Measurements from ENCODE around the gene ATL2. TPM values are rescaled to one million over a fixed set of nuclear protein-coding genes. Genes with fewer than 3 reads are reported as not detected.
"Not testable (repeated sequence)": the region's sequence is repeated elsewhere in the genome, so short reads cannot be mapped to it uniquely, and the experiment has no call there.

The ATL2 gene
- total RNA-seq, 3 donors from 2014 or later: 56.9 to 63.9 (median 60.2) TPM

DNA sequence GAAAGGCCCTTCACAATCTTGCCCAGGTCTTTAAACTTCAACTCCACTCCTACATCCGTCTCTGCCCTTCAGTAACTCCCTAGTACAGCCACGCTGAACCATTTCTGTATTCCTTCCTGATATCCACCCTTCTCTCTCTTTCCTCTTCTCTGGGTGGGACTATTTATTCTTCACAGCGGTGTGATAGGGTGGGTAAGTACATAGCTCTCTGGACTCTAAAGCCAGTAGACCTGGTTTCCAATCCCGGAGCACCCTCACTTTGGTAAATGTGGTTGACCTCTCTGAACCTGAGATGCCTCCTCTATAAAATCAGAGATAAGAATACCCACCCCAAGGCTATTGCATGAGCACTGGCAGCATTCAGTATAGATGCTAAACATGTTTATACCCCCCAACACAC lies 86.7 kb downstream of the ATL2 start:
- DNase-seq: no peak
- H3K4me1 Mint-ChIP-seq (ENCODE audit: low read depth): no peaks in the 10 kb centered on the region
- no peaks in the 10 kb centered on the region for H3K9me3 Mint-ChIP-seq
- H3K36me3 Mint-ChIP-seq (ENCODE audit: insufficient read depth): no peaks in the 10 kb centered on the region
- no peak overlapping the region for H3K4me3 Mint-ChIP-seq
- peaks cover 22% of the 10 kb centered on the region for H3K27me3 Mint-ChIP-seq (ENCODE audit: low read depth)
- ATAC-seq: no peak

- H3K4me1 Mint-ChIP-seq (ENCODE audit: low read depth): peaks cover 4% of the 10 kb centered on the region
- no peaks in the 10 kb centered on the region for H3K36me3 Mint-ChIP-seq (ENCODE audit: insufficient read depth)
- no peaks in the 10 kb centered on the region for H3K9me3 Mint-ChIP-seq
- DNase-seq (no peak), ATAC-seq (no peak)
- no peak overlapping the region for H3K4me3 Mint-ChIP-seq
- H3K27me3 Mint-ChIP-seq (ENCODE audit: low read depth): peaks cover 28% of the 10 kb centered on the region
Measured at GRCh38 chr2:38284971-38285370, 92.1 kb downstream of the ATL2 start.

DNA sequence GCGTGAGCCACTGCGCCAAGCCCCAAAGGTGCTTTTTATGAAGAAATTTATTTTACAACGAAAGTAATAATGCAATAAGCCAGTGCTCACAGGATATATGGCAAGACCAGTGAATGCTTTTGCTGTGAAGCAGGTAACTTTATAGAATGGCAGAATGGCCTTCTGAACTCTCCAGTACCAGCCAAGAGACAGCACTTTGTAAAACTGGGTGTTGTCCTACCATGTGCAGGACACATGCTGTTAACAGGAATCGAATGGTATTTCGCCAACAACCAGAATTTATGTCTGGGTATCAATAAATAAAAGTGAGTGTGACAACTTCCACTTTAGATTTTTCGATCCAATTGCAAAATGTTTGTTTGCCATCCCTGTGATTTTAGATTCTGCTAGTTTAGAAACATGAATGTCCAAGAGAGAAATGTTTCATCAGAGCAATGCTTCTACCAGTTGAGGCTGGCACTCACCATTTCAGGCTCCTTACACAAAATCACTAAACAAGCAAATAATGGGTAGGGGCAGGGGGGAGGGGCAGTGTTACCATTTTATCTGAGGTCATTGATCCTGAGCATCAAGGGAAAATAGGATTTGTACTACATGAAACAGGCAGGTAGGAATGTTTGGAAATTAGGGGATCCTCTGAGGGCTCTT lies 95.9 kb downstream of the ATL2 start:
- H3K4me1 Mint-ChIP-seq (ENCODE audit: low read depth): peaks cover 4% of the 10 kb centered on the region
- no peaks in the 10 kb centered on the region for H3K36me3 Mint-ChIP-seq (ENCODE audit: insufficient read depth)
- no peak overlapping the region for H3K4me3 Mint-ChIP-seq
- H3K27me3 Mint-ChIP-seq (ENCODE audit: low read depth): peaks cover 11% of the 10 kb centered on the region
- no peak for ATAC-seq
- H3K9me3 Mint-ChIP-seq: no peaks in the 10 kb centered on the region
- DNase-seq: no peak

DNA sequence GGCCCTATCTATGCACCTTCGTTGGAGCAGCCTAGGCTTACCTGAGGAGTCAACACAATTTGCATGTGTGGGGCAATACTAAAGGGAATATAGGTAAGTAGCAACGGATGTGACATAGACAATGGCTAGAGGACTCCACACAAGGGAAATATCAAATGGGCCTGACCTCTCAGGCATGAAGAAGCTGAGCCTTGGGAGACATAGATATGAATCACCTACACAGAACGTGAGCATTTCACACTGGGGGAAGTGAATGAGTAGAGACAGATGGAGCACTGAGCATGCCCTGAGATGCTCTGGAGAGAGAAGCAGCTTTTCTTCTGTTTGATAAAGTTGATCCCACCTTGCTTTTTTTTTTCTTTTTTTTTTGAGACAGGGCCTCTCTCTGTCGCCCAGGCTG lies 97.9 kb downstream of the ATL2 start:
- Mint-ChIP-seq H3K4me3 (no peak overlapping the region), H3K4me1 (ENCODE audit: low read depth) (no peaks in the 10 kb centered on the region), H3K27me3 (ENCODE audit: low read depth) (peaks cover 8% of the 10 kb centered on the region), H3K36me3 (ENCODE audit: insufficient read depth) (no peaks in the 10 kb centered on the region), H3K9me3 (no peaks in the 10 kb centered on the region)
- no peak for DNase-seq
- no peak for ATAC-seq

DNA sequence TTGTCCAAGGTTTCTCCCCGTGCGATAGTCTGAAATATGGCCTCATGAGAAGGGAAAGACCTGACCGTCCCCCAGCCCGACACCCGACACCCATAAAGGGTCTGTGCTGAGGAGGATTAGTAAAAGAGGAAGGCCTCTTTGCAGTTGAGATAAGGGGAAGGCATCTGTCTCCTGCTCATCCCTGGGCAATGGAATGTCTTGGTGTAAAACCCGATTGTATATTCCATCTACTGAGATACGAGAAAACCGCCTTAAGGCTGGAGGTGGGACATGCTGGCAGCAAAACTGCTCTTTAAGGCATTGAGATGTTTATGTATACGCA lies 99.0 kb downstream of the ATL2 start:
- not testable (repeated sequence) for H3K4me3 Mint-ChIP-seq; H3K27me3 Mint-ChIP-seq (ENCODE audit: low read depth); H3K4me1 Mint-ChIP-seq (ENCODE audit: low read depth); DNase-seq; H3K36me3 Mint-ChIP-seq (ENCODE audit: insufficient read depth); H3K9me3 Mint-ChIP-seq; ATAC-seq

- DNase-seq (no peak), ATAC-seq (no peak)
- H3K27me3 Mint-ChIP-seq (ENCODE audit: low read depth): no peaks in the 10 kb centered on the region
- H3K4me1 Mint-ChIP-seq (ENCODE audit: low read depth): no peaks in the 10 kb centered on the region
- H3K36me3 Mint-ChIP-seq (ENCODE audit: insufficient read depth): no peaks in the 10 kb centered on the region
- H3K9me3 Mint-ChIP-seq: no peaks in the 10 kb centered on the region
- no peak overlapping the region for H3K4me3 Mint-ChIP-seq
Measured at GRCh38 chr2:38277245-38278116, 99.6 kb downstream of the ATL2 start.

- ATAC-seq: peak; percentile 52 to 55
- peaks cover 2% of the 10 kb centered on the region for H3K27me3 Mint-ChIP-seq (ENCODE audit: low read depth)
- H3K4me1 Mint-ChIP-seq (ENCODE audit: low read depth): no peaks in the 10 kb centered on the region
- DNase-seq: no peak
- H3K9me3 Mint-ChIP-seq: no peaks in the 10 kb centered on the region
- no peak overlapping the region for H3K4me3 Mint-ChIP-seq
- H3K36me3 Mint-ChIP-seq (ENCODE audit: insufficient read depth): no peaks in the 10 kb centered on the region
Measured at GRCh38 chr2:38274286-38275276, 102.5 kb downstream of the ATL2 start.

DNA sequence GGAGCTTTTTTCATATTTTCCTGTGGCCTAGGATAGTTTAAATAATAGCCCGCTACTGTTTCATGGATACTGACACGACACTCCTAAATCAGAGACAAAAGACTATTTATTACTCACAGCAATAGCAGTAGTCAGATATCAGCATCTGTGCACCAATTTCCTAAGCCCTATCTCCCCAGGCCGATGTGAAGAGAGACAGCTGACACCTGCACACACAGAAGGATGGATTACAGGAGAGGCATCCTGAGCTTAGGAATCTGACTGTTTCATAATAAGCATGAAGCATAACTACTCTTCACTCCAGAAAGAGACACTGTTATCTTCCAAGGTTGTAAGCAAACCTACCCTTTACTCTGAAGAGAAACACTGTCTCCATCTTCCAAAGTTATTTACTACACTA lies 105.4 kb downstream of the ATL2 start:
- ATAC-seq: no peak
- no peaks in the 10 kb centered on the region for H3K4me1 Mint-ChIP-seq (ENCODE audit: low read depth)

DNA sequence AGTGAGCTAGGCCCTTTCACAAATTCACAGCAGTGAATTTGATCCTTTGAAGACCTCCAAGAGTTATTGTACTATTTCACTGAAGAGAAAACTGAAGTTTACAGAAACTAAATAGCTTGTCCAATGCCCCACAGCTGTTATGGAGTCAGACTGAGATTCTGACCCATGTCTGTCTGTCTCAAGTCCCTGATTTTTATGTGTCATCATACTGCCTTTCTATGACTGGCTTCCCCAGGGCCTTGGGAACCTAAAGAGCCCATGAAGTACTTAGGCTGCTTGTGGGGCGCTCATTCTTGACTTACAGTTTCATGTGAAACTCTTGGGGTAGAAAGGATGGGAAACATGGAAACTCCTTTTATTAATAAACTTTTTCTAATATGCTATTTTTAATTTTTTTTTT lies 107.7 kb downstream of the ATL2 start:
- Mint-ChIP-seq H3K9me3 (peaks cover 8% of the 10 kb centered on the region), H3K4me3 (no peak overlapping the region), H3K4me1 (ENCODE audit: low read depth) (peaks cover 4% of the 10 kb centered on the region), H3K36me3 (ENCODE audit: insufficient read depth) (peaks cover 4% of the 10 kb centered on the region), H3K27me3 (ENCODE audit: low read depth) (peaks cover 2% of the 10 kb centered on the region)
- DNase-seq (no peak), ATAC-seq (no peak)

More for the DNA sequence above, 105.4 kb downstream of the ATL2 start:
- H3K4me3 Mint-ChIP-seq: no peak overlapping the region
- no peaks in the 10 kb centered on the region for H3K36me3 Mint-ChIP-seq (ENCODE audit: insufficient read depth)
- DNase-seq: no peak
- peaks cover under 1% of the 10 kb centered on the region for H3K9me3 Mint-ChIP-seq
- peaks cover 2% of the 10 kb centered on the region for H3K27me3 Mint-ChIP-seq (ENCODE audit: low read depth)

DNA sequence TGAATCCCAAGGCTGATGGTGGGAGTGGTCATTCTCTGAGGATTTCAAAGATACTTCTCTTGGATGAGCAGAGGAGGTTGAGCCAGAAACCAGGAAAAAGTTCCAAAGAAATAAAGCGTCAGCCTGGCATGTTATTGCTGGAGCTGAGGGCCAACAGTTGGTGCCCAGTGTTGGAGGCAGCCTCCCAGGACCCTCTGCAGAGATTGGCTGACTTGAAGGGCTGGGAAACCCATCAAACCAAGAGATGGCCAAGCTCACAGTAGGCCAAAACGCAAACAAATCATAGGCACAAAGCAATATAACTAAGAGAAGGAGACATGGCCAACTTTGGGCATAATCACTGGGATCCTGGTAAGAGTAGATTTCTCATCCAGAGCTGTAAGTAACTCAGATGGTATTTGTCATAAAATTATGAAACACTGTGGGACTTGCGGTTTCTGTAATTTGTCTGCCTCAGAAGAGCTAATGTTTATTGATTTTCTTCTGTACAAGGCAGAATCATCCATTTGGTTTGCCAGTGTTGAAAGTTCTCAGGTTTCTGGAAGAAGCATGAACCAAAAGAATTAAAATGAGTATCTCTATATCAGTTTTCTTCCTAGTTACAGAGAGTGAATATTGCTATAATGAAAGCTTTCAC lies 108.3 kb downstream of the ATL2 start:
- Mint-ChIP-seq H3K36me3 (ENCODE audit: insufficient read depth) (peaks cover 4% of the 10 kb centered on the region), H3K9me3 (peaks cover 8% of the 10 kb centered on the region), H3K4me1 (ENCODE audit: low read depth) (peaks cover 4% of the 10 kb centered on the region), H3K27me3 (ENCODE audit: low read depth) (peaks cover 3% of the 10 kb centered on the region), H3K4me3 (no peak overlapping the region)
- DNase-seq (no peak), ATAC-seq (no peak)

GRCh38 chr2:38268001-38268400 lies 109.1 kb downstream of the ATL2 start:
- no peak for ATAC-seq
- peaks cover 4% of the 10 kb centered on the region for H3K36me3 Mint-ChIP-seq (ENCODE audit: insufficient read depth)
- no peak overlapping the region for H3K4me3 Mint-ChIP-seq
- peaks cover 8% of the 10 kb centered on the region for H3K9me3 Mint-ChIP-seq
- DNase-seq: no peak
- H3K27me3 Mint-ChIP-seq (ENCODE audit: low read depth): peaks cover 3% of the 10 kb centered on the region
- peaks cover 4% of the 10 kb centered on the region for H3K4me1 Mint-ChIP-seq (ENCODE audit: low read depth)

GRCh38 chr2:38267270-38267925 lies 109.7 kb downstream of the ATL2 start:
- Mint-ChIP-seq H3K27me3 (ENCODE audit: low read depth) (peaks cover 3% of the 10 kb centered on the region), H3K4me1 (ENCODE audit: low read depth) (peaks cover 6% of the 10 kb centered on the region), H3K4me3 (no peak overlapping the region), H3K9me3 (peaks cover 8% of the 10 kb centered on the region), H3K36me3 (ENCODE audit: insufficient read depth) (peaks cover 4% of the 10 kb centered on the region)
- ATAC-seq (no peak), DNase-seq (no peak)

- no peak overlapping the region for H3K4me3 Mint-ChIP-seq
- peaks cover 6% of the 10 kb centered on the region for H3K27me3 Mint-ChIP-seq (ENCODE audit: low read depth)
Measured at GRCh38 chr2:38266382-38267061, 110.6 kb downstream of the ATL2 start.

More at GRCh38 chr2:38266382-38267061, 110.6 kb downstream of the ATL2 start:
- Mint-ChIP-seq H3K4me1 (ENCODE audit: low read depth) (peaks cover 15% of the 10 kb centered on the region), H3K36me3 (ENCODE audit: insufficient read depth) (peaks cover 4% of the 10 kb centered on the region), H3K9me3 (peaks cover 8% of the 10 kb centered on the region)
- no peak for DNase-seq
- no peak for ATAC-seq
